HCT116 (cell line): Measurements from ENCODE around the gene MLH3. TPM values are rescaled to one million over a fixed set of nuclear protein-coding genes. Genes with fewer than 3 reads are reported as not detected.

Source experiments
- ATAC-seq: fragments of 200-7000 bp; cut with Tn5 transposase; 2 replicates; pipeline ENCODE4 v1.9.1; 2020; ENCODE audit warnings: mild to moderate bottlenecking, moderate library complexity
- BruUV-seq: library from RNA; stranded (reverse); fragments of 400-500 nt; replicated peaks from 2 replicates; lab custom pipeline; 2021; lab: Mats Ljungman, UMichigan
- CTCF ChIA-PET: fragments of 300-600 bp; sonication (Branson Sonifier 250); formaldehyde crosslinking; loops from one replicate; lab custom pipeline; 2021; ENCODE audit warnings: antibody characterized with exemption; lab: Charles Lee
- POLR2A ChIA-PET: fragments of 300-600, 350-600 bp; sonication (Branson Sonifier 250); formaldehyde crosslinking; loops from one replicate; lab custom pipeline; 2021; ENCODE audit warnings: antibody characterized with exemption; lab: Charles Lee
- RAD21 ChIA-PET, 2 experiments: fragments of 300-600 bp; sonication (Branson Sonifier 250); formaldehyde crosslinking; loops; one replicate each; lab custom pipeline; 2023; ENCODE audit warnings: low total read pairs in 2 of 2; ENCODE audit not compliant: uncharacterized antibody in 2 of 2, unreplicated experiment in 2 of 2, low non-redundant PET in 1 of 2; lab: Charles Lee
- DNase-seq: peaks from one replicate; pipeline ENCODE4 v3.0.0-alpha.2; 2010; ENCODE audit warnings: low read depth, low spot score
- H2AFZ ChIP-seq: fragments of 200-600 bp; shearing (Covaris generic), sonication (generic); 2 replicates; pipeline ENCODE4 v1.6.1; 2017; ENCODE audit warnings: low read depth, mixed run types, mixed read lengths, antibody characterized with exemption, low read length; ENCODE audit not compliant: poor library complexity, severe bottlenecking
- H3K27ac ChIP-seq: 2 replicates; pipeline ENCODE4 v1.5.1; 2012; ENCODE audit warnings: low read depth, low read length
- H3K27me3 ChIP-seq: fragments of 200-600 bp; sonication (generic); 2 replicates; pipeline ENCODE4 v1.6.1; 2016; ENCODE audit warnings: mixed run types, low read length, mixed read lengths; ENCODE audit not compliant: insufficient read depth
- H3K36me3 ChIP-seq, 2 experiments: fragments of 200-500 bp in 1 of 2; fragments of 200-600 bp in 1 of 2; sonication (Bioruptor generic) in 1 of 2; sonication (generic) in 1 of 2; 2 replicates each; pipeline versions ENCODE4 v1.5.1 to v1.6.1; 2014 to 2016; ENCODE audit warnings: low read length in 2 of 2, inconsistent platforms in 1 of 2, mixed read lengths in 1 of 2, mixed run types in 1 of 2; ENCODE audit not compliant: insufficient read depth in 2 of 2, control insufficient read depth in 1 of 2
- H3K4me1 ChIP-seq, 2 experiments: fragments of 200-600 bp in 1 of 2; sonication (generic) in 1 of 2; 2 replicates each; pipeline versions ENCODE4 v1.5.1 to v1.6.1; 2012 to 2017; ENCODE audit warnings: low read length in 2 of 2, inconsistent platforms in 1 of 2, mild to moderate bottlenecking in 1 of 2, mixed read lengths in 1 of 2, mixed run types in 1 of 2, moderate library complexity in 1 of 2; ENCODE audit not compliant: insufficient read depth in 2 of 2, control insufficient read depth in 1 of 2
- H3K4me2 ChIP-seq: fragments of 200-600 bp; sonication (generic); 2 replicates; pipeline ENCODE4 v1.6.1; 2017; ENCODE audit warnings: mixed run types, low read length, mixed read lengths
- H3K4me3 ChIP-seq, 2 experiments: fragments of 200-600 bp in 1 of 2; sonication (generic) in 1 of 2; replicated peaks in 1 of 2; 2 replicates each; pipeline ENCODE4 v1.5.1; 2011 to 2016; ENCODE audit warnings: low read length in 2 of 2, control low read depth in 1 of 2, low read depth in 1 of 2, mild to moderate bottlenecking in 1 of 2, mixed read lengths in 1 of 2, mixed run types in 1 of 2
- H3K79me2 ChIP-seq: fragments of 200-600 bp; sonication (generic); 2 replicates; pipeline ENCODE4 v1.6.1; 2017; ENCODE audit warnings: mild to moderate bottlenecking, mixed run types, low read length, moderate library complexity, mixed read lengths; ENCODE audit not compliant: insufficient read depth
- H3K9ac ChIP-seq: fragments of 200-600 bp; sonication (generic); 2 replicates; pipeline ENCODE4 v1.6.1; 2016; ENCODE audit warnings: low read length, mixed read lengths
- H3K9me2 ChIP-seq: fragments of 200-600 bp; sonication (generic), shearing (Covaris generic); 2 replicates; pipeline ENCODE4 v1.6.1; 2017; ENCODE audit warnings: mixed run types, mild to moderate bottlenecking, moderate library complexity; ENCODE audit not compliant: insufficient read depth
- H3K9me3 ChIP-seq, 2 experiments: fragments of 200-500 bp in 1 of 2; fragments of 200-600 bp in 1 of 2; sonication (Bioruptor generic) in 1 of 2; sonication (generic) in 1 of 2; 2 replicates each; pipeline ENCODE4 v1.6.1; 2014 to 2017; ENCODE audit warnings: low read length in 2 of 2, mixed read lengths in 2 of 2, inconsistent platforms in 1 of 2, low read depth in 1 of 2, mild to moderate bottlenecking in 1 of 2, mixed run types in 1 of 2, moderate library complexity in 1 of 2; ENCODE audit not compliant: control insufficient read depth in 1 of 2, insufficient read depth in 1 of 2
- H4K20me1 ChIP-seq: fragments of 200-600 bp; sonication (generic), shearing (Covaris generic); 2 replicates; pipeline ENCODE4 v1.6.1; 2017; ENCODE audit warnings: mixed run types, mild to moderate bottlenecking, moderate library complexity; ENCODE audit not compliant: insufficient read depth
- EGR1 ChIP-seq: IDR thresholded peaks from 2 replicates; pipeline ENCODE4 v1.6.1; 2012; ENCODE audit warnings: low read depth
- ELF1 ChIP-seq: IDR thresholded peaks from 2 replicates; pipeline ENCODE4 v1.6.1; 2012; ENCODE audit warnings: low read depth, borderline replicate concordance
- EZH2phosphoT487 ChIP-seq: fragments of 200-600 bp; IDR thresholded peaks from 2 replicates; pipeline ENCODE4 v1.6.1; 2018; ENCODE audit warnings: antibody characterized with exemption, borderline replicate concordance
- JUND ChIP-seq: IDR thresholded peaks from 2 replicates; pipeline ENCODE4 v1.6.1; 2012
- ZFX ChIP-seq: fragments of 450-650 bp; IDR thresholded peaks from 2 replicates; pipeline ENCODE4 v1.6.1; 2017
- ZNF274 ChIP-seq: fragments of 200-500 bp; sonication (Bioruptor generic); IDR thresholded peaks from 2 replicates; pipeline ENCODE4 v1.6.1; 2014; ENCODE audit warnings: mild to moderate bottlenecking, low read depth, low read length, inconsistent platforms
- intact Hi-C: fragments of 100-400 bp; cut with micrococcal nuclease; formaldehyde crosslinking; loops from 2 replicates; pipeline ENCODE4 v1.10.0; 2022
- total RNA-seq: library from RNA; stranded (reverse); gene quantifications from one replicate; pipeline ENCODE4 v1.2.1, GENCODE V29; 2021; ENCODE audit not compliant: unreplicated experiment
- TF ChIP-seq, protein P1 (sequence below): IDR thresholded peaks from 2 replicates; pipeline ENCODE4 v1.6.1; 2012
- TF ChIP-seq, protein P2 (sequence below): IDR thresholded peaks from 2 replicates; pipeline ENCODE4 v1.6.1; 2011; ENCODE audit warnings: mild to moderate bottlenecking, low read length, moderate library complexity; ENCODE audit not compliant: insufficient replicate concordance; ENCODE audit errors: extremely low read depth
- TF ChIP-seq, protein P3 (sequence below): IDR thresholded peaks from 2 replicates; pipeline ENCODE4 v1.6.1; 2012; ENCODE audit warnings: low read depth
- TF ChIP-seq, protein P4 (sequence below): IDR thresholded peaks from 2 replicates; pipeline ENCODE4 v1.6.1; 2012
- TF ChIP-seq, protein P5 (sequence below), 3 experiments: fragments of 200-600 bp in 1 of 3; sonication (generic) in 1 of 3; IDR thresholded peaks in 2 of 3; conservative IDR thresholded peaks in 1 of 3; 2 replicates each; pipeline ENCODE4 v1.5.1; 2012 to 2017; ENCODE audit warnings: low read depth in 2 of 3, low read length in 2 of 3, antibody characterized with exemption in 1 of 3, borderline replicate concordance in 1 of 3, control low read depth in 1 of 3, mild to moderate bottlenecking in 1 of 3, mixed read lengths in 1 of 3, mixed run types in 1 of 3, moderate library complexity in 1 of 3; ENCODE audit not compliant: insufficient read depth in 1 of 3

Gene MLH3
- total RNA-seq, 1 experiment from 2014 or later, result 14.7 TPM

DNA sequence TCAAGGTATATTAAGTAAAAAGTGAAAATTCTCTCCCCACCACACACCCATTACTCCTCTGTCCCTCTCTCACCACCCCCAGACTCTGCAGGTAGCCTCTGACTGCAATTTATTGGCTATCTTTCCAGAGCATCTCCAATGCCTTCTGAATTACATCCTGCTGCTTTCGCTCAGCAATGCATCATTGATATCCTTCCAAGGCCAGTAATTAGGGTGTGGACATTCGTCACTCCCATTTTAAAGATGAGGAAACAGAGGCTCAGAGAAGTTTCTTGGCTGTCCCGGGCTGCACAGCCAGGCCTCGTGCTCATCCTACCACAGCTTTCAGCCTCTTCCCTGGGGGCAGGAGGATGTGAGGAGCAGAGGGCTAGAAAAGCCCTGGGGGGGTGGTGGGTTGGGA lies 72.2 kb downstream of the MLH3 start:
- CTCF ChIA-PET, result no interaction called here
- Histone ChIP-seq H3K9me3 (no peaks in the 10 kb centered on the region), H3K79me2 (no peaks in the 10 kb centered on the region), H3K9me2 (no peaks in the 10 kb centered on the region), H4K20me1 (no peaks in the 10 kb centered on the region), H3K27ac (no peak overlapping the region), H3K4me1 (no peaks in the 10 kb centered on the region), H2AFZ (no peak overlapping the region), H3K4me2 (no peak overlapping the region), H3K36me3 (no peaks in the 10 kb centered on the region), H3K27me3 (no peaks in the 10 kb centered on the region), H3K4me3 (no peak overlapping the region), H3K9ac (no peak overlapping the region)
- BruUV-seq, result no TSS peak
- TF ChIP-seq, protein P1, sequence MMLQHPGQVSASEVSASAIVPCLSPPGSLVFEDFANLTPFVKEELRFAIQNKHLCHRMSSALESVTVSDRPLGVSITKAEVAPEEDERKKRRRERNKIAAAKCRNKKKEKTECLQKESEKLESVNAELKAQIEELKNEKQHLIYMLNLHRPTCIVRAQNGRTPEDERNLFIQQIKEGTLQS, result no peak
- TF ChIP-seq EZH2phosphoT487, result no peak
- TF ChIP-seq, protein P2, sequence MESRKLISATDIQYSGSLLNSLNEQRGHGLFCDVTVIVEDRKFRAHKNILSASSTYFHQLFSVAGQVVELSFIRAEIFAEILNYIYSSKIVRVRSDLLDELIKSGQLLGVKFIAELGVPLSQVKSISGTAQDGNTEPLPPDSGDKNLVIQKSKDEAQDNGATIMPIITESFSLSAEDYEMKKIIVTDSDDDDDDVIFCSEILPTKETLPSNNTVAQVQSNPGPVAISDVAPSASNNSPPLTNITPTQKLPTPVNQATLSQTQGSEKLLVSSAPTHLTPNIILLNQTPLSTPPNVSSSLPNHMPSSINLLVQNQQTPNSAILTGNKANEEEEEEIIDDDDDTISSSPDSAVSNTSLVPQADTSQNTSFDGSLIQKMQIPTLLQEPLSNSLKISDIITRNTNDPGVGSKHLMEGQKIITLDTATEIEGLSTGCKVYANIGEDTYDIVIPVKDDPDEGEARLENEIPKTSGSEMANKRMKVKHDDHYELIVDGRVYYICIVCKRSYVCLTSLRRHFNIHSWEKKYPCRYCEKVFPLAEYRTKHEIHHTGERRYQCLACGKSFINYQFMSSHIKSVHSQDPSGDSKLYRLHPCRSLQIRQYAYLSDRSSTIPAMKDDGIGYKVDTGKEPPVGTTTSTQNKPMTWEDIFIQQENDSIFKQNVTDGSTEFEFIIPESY, result no peak
- TF ChIP-seq EGR1, result no peak
- TF ChIP-seq, protein P3, sequence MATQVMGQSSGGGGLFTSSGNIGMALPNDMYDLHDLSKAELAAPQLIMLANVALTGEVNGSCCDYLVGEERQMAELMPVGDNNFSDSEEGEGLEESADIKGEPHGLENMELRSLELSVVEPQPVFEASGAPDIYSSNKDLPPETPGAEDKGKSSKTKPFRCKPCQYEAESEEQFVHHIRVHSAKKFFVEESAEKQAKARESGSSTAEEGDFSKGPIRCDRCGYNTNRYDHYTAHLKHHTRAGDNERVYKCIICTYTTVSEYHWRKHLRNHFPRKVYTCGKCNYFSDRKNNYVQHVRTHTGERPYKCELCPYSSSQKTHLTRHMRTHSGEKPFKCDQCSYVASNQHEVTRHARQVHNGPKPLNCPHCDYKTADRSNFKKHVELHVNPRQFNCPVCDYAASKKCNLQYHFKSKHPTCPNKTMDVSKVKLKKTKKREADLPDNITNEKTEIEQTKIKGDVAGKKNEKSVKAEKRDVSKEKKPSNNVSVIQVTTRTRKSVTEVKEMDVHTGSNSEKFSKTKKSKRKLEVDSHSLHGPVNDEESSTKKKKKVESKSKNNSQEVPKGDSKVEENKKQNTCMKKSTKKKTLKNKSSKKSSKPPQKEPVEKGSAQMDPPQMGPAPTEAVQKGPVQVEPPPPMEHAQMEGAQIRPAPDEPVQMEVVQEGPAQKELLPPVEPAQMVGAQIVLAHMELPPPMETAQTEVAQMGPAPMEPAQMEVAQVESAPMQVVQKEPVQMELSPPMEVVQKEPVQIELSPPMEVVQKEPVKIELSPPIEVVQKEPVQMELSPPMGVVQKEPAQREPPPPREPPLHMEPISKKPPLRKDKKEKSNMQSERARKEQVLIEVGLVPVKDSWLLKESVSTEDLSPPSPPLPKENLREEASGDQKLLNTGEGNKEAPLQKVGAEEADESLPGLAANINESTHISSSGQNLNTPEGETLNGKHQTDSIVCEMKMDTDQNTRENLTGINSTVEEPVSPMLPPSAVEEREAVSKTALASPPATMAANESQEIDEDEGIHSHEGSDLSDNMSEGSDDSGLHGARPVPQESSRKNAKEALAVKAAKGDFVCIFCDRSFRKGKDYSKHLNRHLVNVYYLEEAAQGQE, result no peak
- TF ChIP-seq ELF1, result no peak
- no peak for TF ChIP-seq ZFX
- TF ChIP-seq, protein P4, sequence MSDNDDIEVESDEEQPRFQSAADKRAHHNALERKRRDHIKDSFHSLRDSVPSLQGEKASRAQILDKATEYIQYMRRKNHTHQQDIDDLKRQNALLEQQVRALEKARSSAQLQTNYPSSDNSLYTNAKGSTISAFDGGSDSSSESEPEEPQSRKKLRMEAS, result no peak
- no peak for TF ChIP-seq JUND
- TF ChIP-seq ZNF274, result no peak
- TF ChIP-seq, protein P5, sequence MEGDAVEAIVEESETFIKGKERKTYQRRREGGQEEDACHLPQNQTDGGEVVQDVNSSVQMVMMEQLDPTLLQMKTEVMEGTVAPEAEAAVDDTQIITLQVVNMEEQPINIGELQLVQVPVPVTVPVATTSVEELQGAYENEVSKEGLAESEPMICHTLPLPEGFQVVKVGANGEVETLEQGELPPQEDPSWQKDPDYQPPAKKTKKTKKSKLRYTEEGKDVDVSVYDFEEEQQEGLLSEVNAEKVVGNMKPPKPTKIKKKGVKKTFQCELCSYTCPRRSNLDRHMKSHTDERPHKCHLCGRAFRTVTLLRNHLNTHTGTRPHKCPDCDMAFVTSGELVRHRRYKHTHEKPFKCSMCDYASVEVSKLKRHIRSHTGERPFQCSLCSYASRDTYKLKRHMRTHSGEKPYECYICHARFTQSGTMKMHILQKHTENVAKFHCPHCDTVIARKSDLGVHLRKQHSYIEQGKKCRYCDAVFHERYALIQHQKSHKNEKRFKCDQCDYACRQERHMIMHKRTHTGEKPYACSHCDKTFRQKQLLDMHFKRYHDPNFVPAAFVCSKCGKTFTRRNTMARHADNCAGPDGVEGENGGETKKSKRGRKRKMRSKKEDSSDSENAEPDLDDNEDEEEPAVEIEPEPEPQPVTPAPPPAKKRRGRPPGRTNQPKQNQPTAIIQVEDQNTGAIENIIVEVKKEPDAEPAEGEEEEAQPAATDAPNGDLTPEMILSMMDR (IDR thresholded peaks at IDR 0.05 in 2 of 3, conservative IDR thresholded peaks at IDR 0.05 in 1 of 3; ENCODE audit: borderline replicate concordance in 1 of 3, insufficient read depth in 1 of 3, low read depth in 2 of 3, low read length in 2 of 3), result no peak
- RAD21 ChIA-PET, result interaction anchor here in 1 of 2 experiments (0.7 kb wide), 1 partner anchor 18 kb away, joined by 10 read pairs; no protein-coding TSS in a partner anchor
- ATAC-seq, result no peak
- POLR2A ChIA-PET, result no interaction called here
- intact Hi-C loops, result no loop called here
- no peak for DNase-seq
